T47D (cell line): ENCODE results near the gene GPR25.

ENCODE experiments used
- DNase-seq, 2 experiments: peaks; one replicate each; pipeline versions ENCODE4 v3.0.0 to v3.0.0-alpha.2; 2011 to 2012; ENCODE audit warnings: low read depth in 1 of 2, low spot score in 1 of 2
- JUND ChIP-seq: IDR thresholded peaks from 2 replicates; pipeline ENCODE4 v1.6.1; 2012; ENCODE audit warnings: low read depth
- in situ Hi-C: cut with HindIII; loops from 2 replicates; pipeline ENCODE4 v1.10.0; 2016; ENCODE audit warnings: low sequenced_read_pairs, low pct_unique_long_range_greater_than_20kb

The GPR25 gene

GRCh38 chr1:200892546-200892945 lies 19.8 kb downstream of the GPR25 start:
- DNase-seq, result no peak
- no peak for TF ChIP-seq JUND
- in situ Hi-C loops, result no loop called here

GRCh38 chr1:200892958-200893357 lies 20.2 kb downstream of the GPR25 start:
- DNase-seq, result no peak
- in situ Hi-C loops, result no loop called here
- no peak for TF ChIP-seq JUND

- no peak for TF ChIP-seq JUND
- in situ Hi-C loops, result no loop called here
- DNase-seq, result no peak
These were observed 20.7 kb downstream of the GPR25 start for GRCh38 chr1:200893411-200893901.

- peak; percentile 85 to 87 for DNase-seq
- no peak for TF ChIP-seq JUND
- in situ Hi-C loops, result no loop called here
These were observed 22.1 kb downstream of the GPR25 start, which contains the start of gene INAVA for GRCh38 chr1:200894712-200895442. Gene INAVA (plus strand): TSS chr1:200894900. CDS start chr1:200898401, 3,501 bp downstream.

- no peak for DNase-seq
- in situ Hi-C loops, result no loop called here
- TF ChIP-seq JUND, result no peak
These were observed 22.6 kb downstream of the GPR25 start for GRCh38 chr1:200895443-200895789.

- in situ Hi-C loops, result no loop called here
- no peak for DNase-seq
- TF ChIP-seq JUND, result no peak
These were observed 23.2 kb downstream of the GPR25 start for GRCh38 chr1:200895801-200896530.

- DNase-seq, result no peak
- in situ Hi-C loops, result no loop called here
- TF ChIP-seq JUND, result no peak
These were observed 23.9 kb downstream of the GPR25 start for GRCh38 chr1:200896531-200897196.

GRCh38 chr1:200897259-200897658 lies 24.5 kb downstream of the GPR25 start:
- no peak for TF ChIP-seq JUND
- in situ Hi-C loops, result no loop called here

GRCh38 chr1:200899015-200899386 lies 26.2 kb downstream of the GPR25 start:
- TF ChIP-seq JUND, result no peak
- DNase-seq, result no peak

More at GRCh38 chr1:200897259-200897658, 24.5 kb downstream of the GPR25 start:
- DNase-seq, result no peak

GRCh38 chr1:200899451-200899915 lies 26.7 kb downstream of the GPR25 start:
- in situ Hi-C loops, result no loop called here
- no peak for DNase-seq
- TF ChIP-seq JUND, result no peak

More at GRCh38 chr1:200899015-200899386, 26.2 kb downstream of the GPR25 start:
- in situ Hi-C loops, result no loop called here

- TF ChIP-seq JUND, result no peak
- DNase-seq, result no peak
- in situ Hi-C loops, result no loop called here
These were observed 27.4 kb downstream of the GPR25 start for GRCh38 chr1:200899954-200900867.

- in situ Hi-C loops, result no loop called here
- TF ChIP-seq JUND, result no peak
- DNase-seq, result no peak
These were observed 28.1 kb downstream of the GPR25 start for GRCh38 chr1:200900877-200901276.
